Breast epithelium (tissue), 4 donors: ENCODE results near the gene NAIF1. TPM values are rescaled to one million over a fixed set of nuclear protein-coding genes. Genes with fewer than 3 reads are reported as not detected.

Experiments
- DNase-seq, 2 donors: peaks; one replicate each; pipeline ENCODE4 v3.0.0-alpha.2; 2019; ENCODE audit warnings: low spot score in 2 of 2
- H3K27ac ChIP-seq, 2 donors: fragments of 200-600 bp; sonication (generic) in 1 of 2; one replicate each; pipeline ENCODE4 v1.5.1; 2016 to 2019; ENCODE audit warnings: mild to moderate bottlenecking in 1 of 2
- H3K27me3 ChIP-seq, 2 donors: fragments of 200-600 bp; sonication (generic) in 1 of 2; one replicate each; pipeline versions ENCODE4 v1.5.1 to v1.6.0; 2017 to 2019; ENCODE audit warnings: control low read depth in 1 of 2, mild to moderate bottlenecking in 1 of 2
- H3K36me3 ChIP-seq: fragments of 200-600 bp; one replicate; pipeline ENCODE4 v1.5.1; 2019
- H3K4me1 ChIP-seq, 2 donors: fragments of 200-600 bp; sonication (generic); one replicate each; pipeline ENCODE4 v1.5.1; 2016 to 2019; ENCODE audit warnings: control low read depth in 1 of 2
- H3K4me3 ChIP-seq, 3 donors: fragments of 200-600 bp; sonication (generic); 1 replicate in 2 of 3; 2 replicates in 1 of 3; pipeline ENCODE4 v1.5.1; 2016 to 2019; ENCODE audit warnings: mild to moderate bottlenecking in 3 of 3, moderate library complexity in 2 of 3
- H3K9me3 ChIP-seq, 2 donors: fragments of 200-600 bp; sonication (generic) in 1 of 2; one replicate each; pipeline ENCODE4 v1.5.1; 2016 to 2019; ENCODE audit warnings: control low read depth in 1 of 2
- CTCF ChIP-seq, 3 donors: fragments of 450-650 bp; IDR thresholded peaks; one replicate each; pipeline ENCODE4 v1.5.1; 2016 to 2017; ENCODE audit warnings: antibody characterized with exemption in 3 of 3, mild to moderate bottlenecking in 3 of 3, moderate library complexity in 3 of 3
- POLR2A ChIP-seq: fragments of 450-650 bp; IDR thresholded peaks from one replicate; pipeline ENCODE4 v1.6.1; 2016; ENCODE audit warnings: antibody characterized with exemption, mild to moderate bottlenecking, moderate library complexity
- POLR2AphosphoS5 ChIP-seq, 3 donors: sonication (generic); formaldehyde crosslinking; IDR thresholded peaks; one replicate each; pipeline ENCODE4 v1.6.1; 2017; ENCODE audit warnings: antibody characterized with exemption in 3 of 3
- intact Hi-C: fragments of 100-400 bp; cut with DNase I; formaldehyde crosslinking; loops from one replicate; pipeline ENCODE4 v1.15.1; 2023; ENCODE audit warnings: low total_unique reads
- total RNA-seq, 3 donors: library from RNA; depleted of rRNA; stranded (reverse); fragments of >200 nt; gene quantifications; one replicate each; pipeline ENCODE4 v1.1.0, GENCODE V29; 2016

The NAIF1 gene
- total RNA-seq, 3 donors from 2014 or later = 8.8 to 13.1 (median 11.9) TPM

GRCh38 chr9:128022886-128023285 is 44.2 kb downstream of the NAIF1 start:
- no peaks in the 10 kb centered on the region for H3K36me3 ChIP-seq
- H3K4me1 ChIP-seq = no peaks in the 10 kb centered on the region
- DNase-seq = no peak
- intact Hi-C loops = loop anchor here (5.0 kb wide), 1 partner anchor 611 kb away; no protein-coding TSS in a partner anchor
- no peak overlapping the region for H3K27ac ChIP-seq
- TF ChIP-seq CTCF (IDR thresholded peaks at IDR 0.05) (no peak), POLR2AphosphoS5 (IDR thresholded peaks at IDR 0.05) (no peak), POLR2A (no peak)
- no peaks in the 10 kb centered on the region for H3K27me3 ChIP-seq
- H3K4me3 ChIP-seq = no peak overlapping the region
- H3K9me3 ChIP-seq = no peaks in the 10 kb centered on the region

GRCh38 chr9:128021098-128021497 is 46.0 kb downstream of the NAIF1 start:
- Histone ChIP-seq H3K4me1 (no peaks in the 10 kb centered on the region), H3K27me3 (no peaks in the 10 kb centered on the region), H3K4me3 (no peak overlapping the region), H3K36me3 (no peaks in the 10 kb centered on the region), H3K9me3 (no peaks in the 10 kb centered on the region), H3K27ac (no peak overlapping the region)
- TF ChIP-seq CTCF (IDR thresholded peaks at IDR 0.05) (no peak), POLR2A (no peak)
- no peak for DNase-seq
- intact Hi-C loops = loop anchor here (5.0 kb wide), 1 partner anchor 609 kb away; no protein-coding TSS in a partner anchor

- Histone ChIP-seq H3K9me3 (no peaks in the 10 kb centered on the region), H3K4me3 (no peak overlapping the region)
Measured at GRCh38 chr9:128020692-128021091, 46.4 kb downstream of the NAIF1 start.

GRCh38 chr9:128015696-128016095 is 51.4 kb downstream of the NAIF1 start:
- Histone ChIP-seq H3K27me3 (no peaks in the 10 kb centered on the region), H3K4me1 (no peaks in the 10 kb centered on the region), H3K27ac (no peak overlapping the region), H3K36me3 (no peaks in the 10 kb centered on the region), H3K4me3 (no peak overlapping the region), H3K9me3 (no peaks in the 10 kb centered on the region)
- intact Hi-C loops = no loop called here
- no peak for TF ChIP-seq POLR2A
- no peak for TF ChIP-seq CTCF (IDR thresholded peaks at IDR 0.05)
- no peak for TF ChIP-seq POLR2AphosphoS5 (IDR thresholded peaks at IDR 0.05)
- DNase-seq = no peak

More at GRCh38 chr9:128020692-128021091, 46.4 kb downstream of the NAIF1 start:
- no peaks in the 10 kb centered on the region for H3K4me1 ChIP-seq
- no peaks in the 10 kb centered on the region for H3K36me3 ChIP-seq
- no peak for TF ChIP-seq CTCF (IDR thresholded peaks at IDR 0.05)
- TF ChIP-seq POLR2AphosphoS5 (IDR thresholded peaks at IDR 0.05) = no peak
- no peak for TF ChIP-seq POLR2A
- no peak for DNase-seq
- no peak overlapping the region for H3K27ac ChIP-seq
- intact Hi-C loops = loop anchor here (5.0 kb wide), 1 partner anchor 608 kb away; no protein-coding TSS in a partner anchor
- H3K27me3 ChIP-seq = no peaks in the 10 kb centered on the region

Other genes starting within 250 kb of the NAIF1 start
- 10 to 100 TPM; 21.5 to 50.8 (median 30.9) TPM for gene ENG, start 212.7 kb downstream of the NAIF1 start, total RNA-seq
- gene AK1, start 189.6 kb downstream of the NAIF1 start, total RNA-seq = 10 to 100 TPM; 23.5 to 30.2 (median 23.6) TPM
- 100 to 1,000 TPM in 2 of 3 donors, 10 to 100 TPM in 1; 61.5 to 175 (median 103) TPM for gene ST6GALNAC6, start 167.7 kb downstream of the NAIF1 start, total RNA-seq
- 10 to 100 TPM; 17.6 to 44.6 (median 24.0) TPM for gene ST6GALNAC4, start 150.3 kb downstream of the NAIF1 start, total RNA-seq
- 10 to 100 TPM in 1 of 3 donors, 1 to 10 TPM in 2; 2.2 to 10.1 (median 5.2) TPM for gene PIP5KL1, start 136.5 kb downstream of the NAIF1 start, total RNA-seq
- 10 to 100 TPM; 10.6 to 17.4 (median 17.1) TPM for gene DPM2, start 129.5 kb downstream of the NAIF1 start, total RNA-seq
- gene EEIG1, start 86.3 kb downstream of the NAIF1 start, total RNA-seq = 10 to 100 TPM in 2 of 3 donors, 1 to 10 TPM in 1; 7.7 to 32.1 (median 19.7) TPM
- gene SLC25A25, start 912 bp upstream of the NAIF1 start, total RNA-seq = 10 to 100 TPM; 27.2 to 43.9 (median 33.1) TPM
- 10 to 100 TPM; 35.7 to 86.9 (median 55.0) TPM for gene PTGES2, start 60.4 kb upstream of the NAIF1 start, total RNA-seq
- gene LCN2, start 82.1 kb upstream of the NAIF1 start, total RNA-seq = 10 to 100 TPM in 2 of 3 donors, not detected in 1; 38.5 to 42.3 TPM
- gene BBLN, start 92.9 kb upstream of the NAIF1 start, total RNA-seq = 100 to 1,000 TPM; 144 to 232 (median 152) TPM
- 10 to 100 TPM; 54.1 to 71.8 (median 58.4) TPM for gene CIZ1, start 124.3 kb upstream of the NAIF1 start, total RNA-seq
- gene DNM1, start 136.1 kb upstream of the NAIF1 start, total RNA-seq = 10 to 100 TPM; 11.3 to 36.0 (median 12.5) TPM
- gene GOLGA2, start 208.7 kb upstream of the NAIF1 start, total RNA-seq = 100 to 1,000 TPM in 1 of 3 donors, 10 to 100 TPM in 2; 87.7 to 121 (median 97.5) TPM
- 10 to 100 TPM; 25.8 to 39.7 (median 31.4) TPM for gene SWI5, start 209.0 kb upstream of the NAIF1 start, total RNA-seq